GM12872 (cell line): ENCODE data around the gene GPR135.

Experiments
- CTCF ChIP-seq: IDR thresholded peaks from 3 replicates; pipeline ENCODE4 v1.5.1; 2011; ENCODE audit warnings: low read depth, mild to moderate bottlenecking, low read length, moderate library complexity; ENCODE audit not compliant: insufficient read depth

The GPR135 gene

GRCh38 chr14:59503256-59503655, 38.1 kb upstream of the GPR135 start:
- no peak for TF ChIP-seq CTCF

- TF ChIP-seq CTCF, result no peak
Observed at GRCh38 chr14:59500732-59501131, 35.6 kb upstream of the GPR135 start.

GRCh38 chr14:59492384-59492783, 27.2 kb upstream of the GPR135 start:
- TF ChIP-seq CTCF, result no peak

GRCh38 chr14:59490756-59491155, 25.6 kb upstream of the GPR135 start:
- no peak for TF ChIP-seq CTCF

GRCh38 chr14:59484639-59485175, 19.5 kb upstream of the GPR135 start:
- no peak for TF ChIP-seq CTCF

- peak; percentile 69 for TF ChIP-seq CTCF
Observed at GRCh38 chr14:59483819-59484638, 18.8 kb upstream of the GPR135 start, which contains the start of the genes JKAMP and L3HYPDH. Gene JKAMP, plus strand, starts transcription at chr14:59484517. Its CDS starts 73 bp downstream, at chr14:59484590. Gene L3HYPDH, minus strand, starts transcription at chr14:59484408. Its CDS starts 92 bp downstream, at chr14:59484316.

GRCh38 chr14:59483363-59483762, 18.2 kb upstream of the GPR135 start:
- no peak for TF ChIP-seq CTCF
